ENCODE data around the gene UBASH3B.

- TF ChIP-seq CTCF (IDR thresholded peaks at IDR 0.05; ENCODE audit: poor library complexity): no peak
- TF ChIP-seq EZH2 (IDR thresholded peaks at IDR 0.05; ENCODE audit: borderline replicate concordance): no peak
Measured at GRCh38 chr11:122743097-122743741, 87.7 kb downstream of the UBASH3B start.
